ENCODE measurements around the gene CCDC81. TPM values are rescaled to one million over a fixed set of nuclear protein-coding genes. Genes with fewer than 3 reads are reported as not detected.

Gene CCDC81
- total and polyA plus RNA-seq, 9 of the 15 experiments (the other 6 are each of a cell fraction or from before 2014, with no cell fraction given): 0.16 to 1.0 (median 0.41) TPM

DNA sequence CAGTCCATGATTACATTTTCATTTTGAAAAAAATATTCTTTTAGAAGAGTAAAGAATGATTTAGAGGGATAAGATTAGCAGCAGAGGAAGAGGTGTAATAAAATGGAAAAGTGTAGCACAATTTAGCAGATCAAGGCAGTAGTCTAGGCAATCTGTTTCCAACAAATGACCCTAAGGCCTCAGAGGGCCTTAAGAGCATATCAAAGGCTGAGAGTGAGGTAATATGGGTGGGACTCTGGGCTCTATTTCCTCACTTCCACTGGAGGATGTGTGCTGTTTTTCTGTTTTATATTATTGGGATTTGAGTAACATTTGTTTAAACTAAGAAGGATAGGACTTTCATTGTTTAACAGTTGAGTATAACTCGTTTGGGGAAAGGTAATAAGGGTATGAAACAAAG, 28.8 kb downstream of the CCDC81 start:
- FAIRE-seq (no peak), DNase-seq (ENCODE audit: extremely low read depth in 1 of 4, low spot score in 3 of 4) (no peak), ATAC-seq (no peak)
- Histone ChIP-seq H3K9me3 (replicated peaks; ENCODE audit: control insufficient read depth, insufficient read depth, low read depth, low read length) (no peaks in the 10 kb centered on the region), H3K9ac (ENCODE audit: insufficient read depth in 1 of 2, low read depth in 2 of 2, low read length in 2 of 2) (no peak overlapping the region), H3K4me1 (replicated peaks in 1 of 2; ENCODE audit: control insufficient read depth in 2 of 2, insufficient read depth in 2 of 2, low read length in 2 of 2) (no peaks in the 10 kb centered on the region), H3K79me2 (ENCODE audit: control insufficient read depth, insufficient read depth, low read length) (no peaks in the 10 kb centered on the region), H2AFZ (ENCODE audit: low read depth, low read length) (no peak overlapping the region), H3K4me2 (ENCODE audit: insufficient read depth, low read length) (no peak overlapping the region), H3K27me3 (ENCODE audit: control insufficient read depth in 2 of 2, insufficient read depth in 2 of 2, low read length in 2 of 2) (no peaks in the 10 kb centered on the region), H4K20me1 (replicated peaks; ENCODE audit: control insufficient read depth, insufficient read depth, low read length) (no peaks in the 10 kb centered on the region), H3K4me3 (no peak overlapping the region), H3K36me3 (ENCODE audit: control insufficient read depth, insufficient read depth, low read length) (no peaks in the 10 kb centered on the region), H3K9me1 (ENCODE audit: control insufficient read depth, insufficient read depth, low read length) (no peaks in the 10 kb centered on the region), H3K27ac (ENCODE audit: extremely low read depth, low read depth, low read length) (no peak overlapping the region)
- intact Hi-C loops (cut with micrococcal nuclease): loop anchor here (5.0 kb wide), 1 partner anchor 46 kb away; no protein-coding TSS in a partner anchor
- in situ Hi-C loops (cut with MboI): no loop called here
- CTCF ChIA-PET (ENCODE audit: low intra/inter-chr PET ratio): no interaction called here
- TF ChIP-seq TEAD1 (CRISPR knock-in tag; IDR thresholded peaks at IDR 0.05) (no peak), SMAD2 (IDR thresholded peaks at IDR 0.05; ENCODE audit: low read depth, low read length) (no peak)
- 0% methylated on average over 1 of the region's 1 CpG for WGBS (ENCODE audit: insufficient coverage, low coverage, missing lambda C conversion rate)
- BruUV-seq (replicated peaks): no TSS peak
- POLR2A ChIA-PET: no interaction called here

GRCh38 chr11:86408845-86409244, 34.2 kb downstream of the CCDC81 start:
- no peaks in the 10 kb centered on the region for H3K79me2 ChIP-seq (ENCODE audit: control insufficient read depth, insufficient read depth, low read length)
- no peaks in the 10 kb centered on the region for H3K4me1 ChIP-seq (replicated peaks in 1 of 2; ENCODE audit: control insufficient read depth in 2 of 2, insufficient read depth in 2 of 2, low read length in 2 of 2)
- no peak overlapping the region for H3K4me3 ChIP-seq
- no peak for ATAC-seq
- intact Hi-C loops (cut with micrococcal nuclease): no loop called here
- ChIA-PET CTCF (ENCODE audit: low intra/inter-chr PET ratio) (interaction anchor here (0.6 kb wide), 1 partner anchor 410 kb away, joined by 3 read pairs; no protein-coding TSS in a partner anchor), POLR2A (no interaction called here)
- no peak overlapping the region for H2AFZ ChIP-seq (ENCODE audit: low read depth, low read length)
- H3K27me3 ChIP-seq (ENCODE audit: control insufficient read depth in 2 of 2, insufficient read depth in 2 of 2, low read length in 2 of 2): peaks cover 0 to 13% of the 10 kb centered on the region in 2 experiments; a peak in 2 of 5 replicates
- no peaks in the 10 kb centered on the region for H3K9me3 ChIP-seq (replicated peaks; ENCODE audit: control insufficient read depth, insufficient read depth, low read depth, low read length)
- no peak overlapping the region for H3K27ac ChIP-seq (ENCODE audit: extremely low read depth, low read depth, low read length)
- no peak overlapping the region for H3K4me2 ChIP-seq (ENCODE audit: insufficient read depth, low read length)
- no TSS peak for BruUV-seq (replicated peaks)
- no peaks in the 10 kb centered on the region for H4K20me1 ChIP-seq (replicated peaks; ENCODE audit: control insufficient read depth, insufficient read depth, low read length)
- no peak for DNase-seq (ENCODE audit: extremely low read depth in 1 of 4, low spot score in 3 of 4)
- in situ Hi-C loops (cut with MboI): no loop called here
- H3K36me3 ChIP-seq (ENCODE audit: control insufficient read depth, insufficient read depth, low read length): no peaks in the 10 kb centered on the region
- no peak for FAIRE-seq
- no peaks in the 10 kb centered on the region for H3K9me1 ChIP-seq (ENCODE audit: control insufficient read depth, insufficient read depth, low read length)
- H3K9ac ChIP-seq (ENCODE audit: insufficient read depth in 1 of 2, low read depth in 2 of 2, low read length in 2 of 2): no peak overlapping the region
- TF ChIP-seq, protein P1, sequence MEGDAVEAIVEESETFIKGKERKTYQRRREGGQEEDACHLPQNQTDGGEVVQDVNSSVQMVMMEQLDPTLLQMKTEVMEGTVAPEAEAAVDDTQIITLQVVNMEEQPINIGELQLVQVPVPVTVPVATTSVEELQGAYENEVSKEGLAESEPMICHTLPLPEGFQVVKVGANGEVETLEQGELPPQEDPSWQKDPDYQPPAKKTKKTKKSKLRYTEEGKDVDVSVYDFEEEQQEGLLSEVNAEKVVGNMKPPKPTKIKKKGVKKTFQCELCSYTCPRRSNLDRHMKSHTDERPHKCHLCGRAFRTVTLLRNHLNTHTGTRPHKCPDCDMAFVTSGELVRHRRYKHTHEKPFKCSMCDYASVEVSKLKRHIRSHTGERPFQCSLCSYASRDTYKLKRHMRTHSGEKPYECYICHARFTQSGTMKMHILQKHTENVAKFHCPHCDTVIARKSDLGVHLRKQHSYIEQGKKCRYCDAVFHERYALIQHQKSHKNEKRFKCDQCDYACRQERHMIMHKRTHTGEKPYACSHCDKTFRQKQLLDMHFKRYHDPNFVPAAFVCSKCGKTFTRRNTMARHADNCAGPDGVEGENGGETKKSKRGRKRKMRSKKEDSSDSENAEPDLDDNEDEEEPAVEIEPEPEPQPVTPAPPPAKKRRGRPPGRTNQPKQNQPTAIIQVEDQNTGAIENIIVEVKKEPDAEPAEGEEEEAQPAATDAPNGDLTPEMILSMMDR (IDR thresholded peaks at IDR 0.05 in 2 of 3, conservative IDR thresholded peaks at IDR 0.05 in 1 of 3; ENCODE audit: insufficient read depth in 2 of 3, low read depth in 1 of 3, low read length in 3 of 3): peak in 1 of 3 experiments; percentile 27; a peak in 3 of 6 replicates
- TF ChIP-seq ZNF121 (CRISPR knock-in tag; conservative IDR thresholded peaks at IDR 0.05): no peak
